Body of pancreas (tissue), 4 donors: ENCODE data around the gene SUN5. TPM values are rescaled to one million over a fixed set of nuclear protein-coding genes. Genes with fewer than 3 reads are reported as not detected.

ENCODE experiments used
- ATAC-seq: fragments of 150-250 bp; one replicate; pipeline ENCODE4 v1.9.1; 2016
- DNase-seq, 4 donors: peaks; one replicate each; pipeline ENCODE4 v3.0.0-alpha.2; 2019
- H3K27ac ChIP-seq, 4 donors: fragments of 200-600 bp; sonication (generic); 1 replicate in 3 of 4; 2 replicates in 1 of 4; pipeline versions ENCODE4 v1.5.1 to v1.6.1; 2016 to 2019; ENCODE audit warnings: mild to moderate bottlenecking in 1 of 4, mixed read lengths in 1 of 4, moderate library complexity in 1 of 4
- H3K27me3 ChIP-seq, 2 donors: fragments of 200-600 bp; sonication (generic); one replicate each; pipeline ENCODE4 v1.6.0; 2016; ENCODE audit warnings: mild to moderate bottlenecking in 1 of 2
- H3K36me3 ChIP-seq, 2 donors: fragments of 200-600 bp; sonication (generic); replicated peaks in 1 of 2; 2 replicates each; pipeline ENCODE4 v1.5.1; 2016; ENCODE audit warnings: low read depth in 2 of 2; ENCODE audit not compliant: insufficient read depth in 1 of 2
- H3K4me1 ChIP-seq: fragments of 200-600 bp; sonication (generic); one replicate; pipeline ENCODE4 v1.6.0; 2016
- H3K4me3 ChIP-seq, 2 donors: fragments of 200-600 bp; sonication (generic); 1 replicate in 1 of 2; 2 replicates in 1 of 2; pipeline ENCODE4 v1.5.1; 2016 to 2019
- H3K9me3 ChIP-seq, 3 donors: fragments of 200-600 bp; sonication (generic); 1 replicate in 2 of 3; 2 replicates in 1 of 3; pipeline ENCODE4 v1.5.1; 2016
- POLR2A ChIP-seq, 3 donors: fragments of 450-650 bp; IDR thresholded peaks; one replicate each; pipeline ENCODE4 v1.6.1; 2016; ENCODE audit warnings: antibody characterized with exemption in 3 of 3, mild to moderate bottlenecking in 2 of 3
- WGBS, 2 donors: methylation state at CpG; one replicate each; pipeline ENCODE4 v1.1.5; 2017; 5-methylcytosine and 5-hydroxymethylcytosine counted together
- intact Hi-C: fragments of 100-400 bp; cut with DNase I; formaldehyde crosslinking; loops from one replicate; pipeline ENCODE4 v1.15.1; 2023
- total RNA-seq, 2 donors: library from RNA; depleted of rRNA; stranded (reverse); fragments of >200 nt; gene quantifications; one replicate each; pipeline ENCODE4 v1.1.0, GENCODE V29; 2016
- TF ChIP-seq, protein P1 (sequence below), 7 experiments: fragments of 450-650 bp in 4 of 7; fragments of 200-600 bp in 3 of 7; sonication (generic) in 3 of 7; IDR thresholded peaks; one replicate each; pipeline ENCODE4 v1.5.1; 2016 to 2019; ENCODE audit warnings: antibody characterized with exemption in 7 of 7

SUN5 gene
- total RNA-seq, 2 donors from 2014 or later: not detected

DNA sequence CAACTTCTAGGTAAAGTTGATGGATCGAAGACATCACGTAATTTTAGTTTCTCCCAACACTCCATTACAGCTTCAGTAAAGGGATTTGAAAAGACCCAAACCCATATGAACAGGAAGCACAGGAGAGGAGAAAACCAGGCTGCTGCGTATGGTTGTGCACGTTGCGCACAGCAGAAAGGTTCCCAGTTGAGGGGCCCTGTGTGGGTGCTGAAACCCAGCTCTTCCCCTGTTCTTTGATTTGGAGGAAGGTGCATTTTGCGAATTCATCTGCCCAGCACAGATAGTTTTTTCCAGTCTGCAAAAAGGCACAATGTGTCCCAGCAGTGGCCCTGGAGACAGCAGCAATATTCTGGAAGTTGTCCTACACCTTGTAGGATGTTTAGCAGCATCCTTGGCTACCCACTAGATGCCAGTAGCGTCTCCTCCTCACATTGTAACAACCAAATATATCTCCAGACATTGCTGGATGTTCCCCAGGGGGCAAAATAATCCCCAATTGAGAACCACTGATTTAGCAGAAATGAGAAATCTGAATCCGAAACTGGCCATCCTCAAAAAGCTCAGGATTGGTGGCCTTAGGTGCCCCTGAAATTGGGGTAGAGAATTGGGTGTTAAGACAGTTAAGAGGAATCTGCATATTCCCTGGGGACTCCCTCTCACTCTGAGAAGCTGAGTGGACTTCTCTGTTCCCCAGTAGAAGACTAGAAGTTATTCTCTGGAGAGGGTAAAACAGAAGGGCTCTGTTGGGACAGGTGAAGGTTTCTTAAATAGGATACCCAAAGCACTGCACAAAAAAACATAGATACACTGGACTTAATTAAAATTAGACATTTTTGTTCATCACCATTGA lies 12.2 kb downstream of the SUN5 start:
- H3K4me3 ChIP-seq: no peak overlapping the region
- no peak overlapping the region for H3K27ac ChIP-seq
- TF ChIP-seq, protein P1, sequence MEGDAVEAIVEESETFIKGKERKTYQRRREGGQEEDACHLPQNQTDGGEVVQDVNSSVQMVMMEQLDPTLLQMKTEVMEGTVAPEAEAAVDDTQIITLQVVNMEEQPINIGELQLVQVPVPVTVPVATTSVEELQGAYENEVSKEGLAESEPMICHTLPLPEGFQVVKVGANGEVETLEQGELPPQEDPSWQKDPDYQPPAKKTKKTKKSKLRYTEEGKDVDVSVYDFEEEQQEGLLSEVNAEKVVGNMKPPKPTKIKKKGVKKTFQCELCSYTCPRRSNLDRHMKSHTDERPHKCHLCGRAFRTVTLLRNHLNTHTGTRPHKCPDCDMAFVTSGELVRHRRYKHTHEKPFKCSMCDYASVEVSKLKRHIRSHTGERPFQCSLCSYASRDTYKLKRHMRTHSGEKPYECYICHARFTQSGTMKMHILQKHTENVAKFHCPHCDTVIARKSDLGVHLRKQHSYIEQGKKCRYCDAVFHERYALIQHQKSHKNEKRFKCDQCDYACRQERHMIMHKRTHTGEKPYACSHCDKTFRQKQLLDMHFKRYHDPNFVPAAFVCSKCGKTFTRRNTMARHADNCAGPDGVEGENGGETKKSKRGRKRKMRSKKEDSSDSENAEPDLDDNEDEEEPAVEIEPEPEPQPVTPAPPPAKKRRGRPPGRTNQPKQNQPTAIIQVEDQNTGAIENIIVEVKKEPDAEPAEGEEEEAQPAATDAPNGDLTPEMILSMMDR (IDR thresholded peaks at IDR 0.05): no peak
- TF ChIP-seq POLR2A (IDR thresholded peaks at IDR 0.05): no peak
- no peaks in the 10 kb centered on the region for H3K27me3 ChIP-seq
- no peaks in the 10 kb centered on the region for H3K36me3 ChIP-seq
- no peaks in the 10 kb centered on the region for H3K4me1 ChIP-seq
- ATAC-seq: no peak
- no peak for DNase-seq
- intact Hi-C loops: no loop called here
- H3K9me3 ChIP-seq: no peaks in the 10 kb centered on the region
- 63 to 72% methylated on average over 8 of the region's 8 CpGs for WGBS, 2 donors

DNA sequence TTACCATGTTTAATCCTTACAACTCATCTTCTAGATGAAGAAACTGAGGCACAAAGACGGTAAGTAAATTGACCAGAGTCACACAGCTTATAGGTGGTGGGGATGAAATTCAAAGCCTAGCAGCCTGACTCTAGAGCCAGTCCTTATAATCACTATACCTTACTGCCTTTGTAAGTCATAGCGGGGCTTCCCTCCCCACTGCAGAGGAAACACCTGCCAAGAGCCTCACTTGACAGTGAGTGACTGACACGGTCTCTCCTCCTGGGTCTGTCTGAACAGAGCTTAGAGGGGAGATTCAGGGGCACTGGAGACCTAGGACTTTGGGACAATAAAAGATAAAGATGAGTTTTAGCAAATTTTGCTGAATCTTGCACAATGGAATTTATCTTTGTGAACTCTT lies 12.8 kb downstream of the SUN5 start:
- H3K4me3 ChIP-seq: no peak overlapping the region
- no peaks in the 10 kb centered on the region for H3K36me3 ChIP-seq
- no peaks in the 10 kb centered on the region for H3K4me1 ChIP-seq
- no peaks in the 10 kb centered on the region for H3K9me3 ChIP-seq
- no peaks in the 10 kb centered on the region for H3K27me3 ChIP-seq
- no peak overlapping the region for H3K27ac ChIP-seq
- DNase-seq (no peak), ATAC-seq (no peak)
- WGBS, 2 donors: 41 to 44% methylated on average over 3 of the region's 3 CpGs
- intact Hi-C loops: no loop called here
- TF ChIP-seq, protein P1 (IDR thresholded peaks at IDR 0.05): no peak
- TF ChIP-seq POLR2A (IDR thresholded peaks at IDR 0.05): no peak

DNA sequence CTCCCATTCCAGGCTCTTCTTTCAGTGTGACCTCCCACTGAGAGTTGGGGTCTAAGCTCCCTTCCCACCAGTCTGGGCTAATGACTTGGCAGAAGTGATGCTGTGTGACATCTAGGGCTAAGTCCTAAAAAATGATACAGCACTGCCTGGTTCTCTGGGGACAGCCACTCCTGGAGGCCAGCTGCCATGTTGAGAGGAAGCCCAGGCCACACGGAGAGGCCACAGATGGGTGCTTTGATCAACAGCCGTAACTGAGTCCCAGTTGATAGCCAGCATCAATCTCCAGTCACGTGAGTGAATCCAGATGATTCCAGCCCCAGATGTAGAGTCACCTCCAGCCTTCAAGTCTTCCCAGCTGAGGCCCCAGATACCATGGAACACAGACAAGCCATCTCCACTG lies 13.8 kb downstream of the SUN5 start:
- TF ChIP-seq POLR2A (IDR thresholded peaks at IDR 0.05): no peak
- TF ChIP-seq, protein P1 (IDR thresholded peaks at IDR 0.05): no peak
- H3K27ac ChIP-seq: no peak overlapping the region
- H3K4me3 ChIP-seq: no peak overlapping the region
- ATAC-seq (no peak), DNase-seq (no peak)
- intact Hi-C loops: no loop called here
- WGBS, 2 donors: 68 to 76% methylated on average over 3 of the region's 3 CpGs
- no peaks in the 10 kb centered on the region for H3K36me3 ChIP-seq
- no peaks in the 10 kb centered on the region for H3K4me1 ChIP-seq
- H3K27me3 ChIP-seq: no peaks in the 10 kb centered on the region
- no peaks in the 10 kb centered on the region for H3K9me3 ChIP-seq

DNA sequence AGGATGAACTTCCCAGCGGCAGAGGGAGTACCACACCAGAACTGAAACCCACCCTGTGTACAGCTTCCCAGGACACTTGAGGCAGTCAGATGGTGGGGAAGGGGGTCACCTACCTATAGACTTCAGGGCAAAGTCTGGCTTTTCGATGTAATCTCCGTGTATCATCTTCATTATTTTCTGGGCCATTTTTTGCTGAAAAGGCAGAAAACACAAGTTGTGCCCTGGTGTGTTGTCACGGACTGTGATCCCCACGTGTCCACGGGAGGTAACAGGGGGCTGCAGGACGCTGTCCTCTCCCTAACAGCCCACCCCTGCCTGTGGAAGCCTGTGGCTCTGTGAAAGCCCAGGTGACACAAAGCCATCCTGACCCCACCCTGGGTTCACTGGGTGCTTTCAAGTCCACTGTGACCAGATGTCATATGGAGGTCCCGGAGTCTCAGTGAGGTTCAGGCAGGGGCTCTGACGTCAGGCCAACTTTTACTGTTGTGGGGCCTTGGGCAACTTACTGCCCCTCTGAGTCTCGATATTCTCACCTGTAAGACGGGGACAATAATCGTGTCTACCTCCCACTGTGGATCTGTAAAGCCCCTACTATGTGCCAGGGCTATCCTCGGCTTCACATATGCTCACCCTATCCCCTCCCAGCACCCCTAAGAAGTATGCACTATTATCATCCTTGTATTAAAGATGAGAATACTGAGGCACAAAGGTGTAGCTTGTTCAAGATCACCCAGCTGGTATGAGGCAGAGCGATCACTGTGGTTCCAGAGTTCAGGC lies 14.5 kb downstream of the SUN5 start:
- H3K9me3 ChIP-seq: no peaks in the 10 kb centered on the region
- H3K36me3 ChIP-seq: no peaks in the 10 kb centered on the region
- no peaks in the 10 kb centered on the region for H3K27me3 ChIP-seq
- H3K4me3 ChIP-seq: no peak overlapping the region
- ATAC-seq (no peak), DNase-seq (no peak)
- no peak overlapping the region for H3K27ac ChIP-seq
- TF ChIP-seq, protein P1 (IDR thresholded peaks at IDR 0.05): no peak
- no peak for TF ChIP-seq POLR2A (IDR thresholded peaks at IDR 0.05)
- intact Hi-C loops: no loop called here
- 67 to 74% methylated on average over 12 to 14 of the region's 14 CpGs for WGBS, 2 donors
- no peaks in the 10 kb centered on the region for H3K4me1 ChIP-seq
